ENCODE results near the gene PAK6.

Gene PAK6

GRCh38 chr15:40241269-40242212 lies 2.7 kb downstream of the PAK6 start:
- no peak for DNase-seq

- DNase-seq, result no peak
These were observed 3.3 kb downstream of the PAK6 start for GRCh38 chr15:40242213-40242599.

GRCh38 chr15:40242601-40243000 lies 3.7 kb downstream of the PAK6 start:
- no peak for DNase-seq

GRCh38 chr15:40243126-40243810 lies 4.4 kb downstream of the PAK6 start:
- no peak for DNase-seq

GRCh38 chr15:40244961-40245523 lies 6.2 kb downstream of the PAK6 start:
- DNase-seq, result no peak

- no peak for DNase-seq
These were observed 7.0 kb downstream of the PAK6 start for GRCh38 chr15:40245666-40246450.

GRCh38 chr15:40246496-40247280 lies 7.8 kb downstream of the PAK6 start:
- DNase-seq, result no peak

- no peak for DNase-seq
These were observed 8.6 kb downstream of the PAK6 start for GRCh38 chr15:40247406-40247971.

GRCh38 chr15:40248006-40248783 lies 9.3 kb downstream of the PAK6 start:
- DNase-seq, result no peak

GRCh38 chr15:40249477-40250303 lies 10.8 kb downstream of the PAK6 start:
- DNase-seq, result no peak

GRCh38 chr15:40250304-40250656 lies 11.4 kb downstream of the PAK6 start:
- no peak for DNase-seq

- no peak for DNase-seq
These were observed 12.1 kb downstream of the PAK6 start for GRCh38 chr15:40250771-40251483.

GRCh38 chr15:40251486-40252140 lies 12.8 kb downstream of the PAK6 start:
- no peak for DNase-seq

GRCh38 chr15:40252141-40252437 lies 13.2 kb downstream of the PAK6 start:
- no peak for DNase-seq

GRCh38 chr15:40252438-40253166 lies 13.7 kb downstream of the PAK6 start:
- peak; percentile 41 for DNase-seq

GRCh38 chr15:40253167-40253790 lies 14.4 kb downstream of the PAK6 start:
- DNase-seq, result no peak

- DNase-seq, result no peak
These were observed 15.6 kb downstream of the PAK6 start for GRCh38 chr15:40254452-40254851.

GRCh38 chr15:40255033-40255432 lies 16.2 kb downstream of the PAK6 start:
- DNase-seq, result no peak

Measured in stimulated activated CD4-positive, alpha-beta T cell treated with anti-CD3 and anti-CD28 coated beads, Interleukin-15, amount 100 ng/mL, for 24 hours (primary cell).